Adrenal gland (tissue), 5 donors: Measurements from ENCODE around the gene BMPR2.

ENCODE experiments used
- POLR2A ChIP-seq, 2 donors: fragments of 450-650 bp; IDR thresholded peaks; one replicate each; pipeline ENCODE4 v1.6.1; 2017; ENCODE audit warnings: antibody characterized with exemption in 2 of 2, mild to moderate bottlenecking in 2 of 2, moderate library complexity in 1 of 2
- TF ChIP-seq, protein P1 (sequence below), 6 experiments: fragments of 450-650 bp in 4 of 6; fragments of 200-600 bp in 2 of 6; sonication (generic) in 1 of 6; IDR thresholded peaks; 1 replicate in 5 of 6; 2 replicates in 1 of 6; pipeline versions ENCODE4 v1.5.1 to v1.8.0; 2016 to 2021; ENCODE audit warnings: antibody characterized with exemption in 6 of 6, mild to moderate bottlenecking in 2 of 6, moderate library complexity in 1 of 6
- donor health status: DM: no; HTN: no; CAD: no.

DNA sequence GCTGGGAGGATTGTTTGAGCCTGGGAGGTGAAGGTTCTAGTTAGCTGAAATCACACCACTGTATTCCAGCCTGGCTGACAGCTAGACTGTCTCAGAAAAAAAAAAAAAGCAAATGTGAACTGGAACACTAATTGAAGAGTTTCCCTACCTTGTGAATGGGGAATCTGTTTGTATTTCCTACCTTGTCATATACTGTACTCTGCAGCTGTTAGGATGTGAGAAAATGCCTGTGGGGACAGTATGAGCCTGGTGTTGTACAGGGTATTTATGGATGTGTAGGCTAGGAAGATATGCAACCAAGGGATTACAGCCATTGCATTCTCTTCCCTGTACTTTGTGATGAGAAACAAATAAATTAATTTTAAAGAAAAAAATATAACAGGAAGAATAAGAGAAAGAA, 145.3 kb downstream of the BMPR2 start:
- no peak for TF ChIP-seq POLR2A (IDR thresholded peaks at IDR 0.05)
- TF ChIP-seq, protein P1, sequence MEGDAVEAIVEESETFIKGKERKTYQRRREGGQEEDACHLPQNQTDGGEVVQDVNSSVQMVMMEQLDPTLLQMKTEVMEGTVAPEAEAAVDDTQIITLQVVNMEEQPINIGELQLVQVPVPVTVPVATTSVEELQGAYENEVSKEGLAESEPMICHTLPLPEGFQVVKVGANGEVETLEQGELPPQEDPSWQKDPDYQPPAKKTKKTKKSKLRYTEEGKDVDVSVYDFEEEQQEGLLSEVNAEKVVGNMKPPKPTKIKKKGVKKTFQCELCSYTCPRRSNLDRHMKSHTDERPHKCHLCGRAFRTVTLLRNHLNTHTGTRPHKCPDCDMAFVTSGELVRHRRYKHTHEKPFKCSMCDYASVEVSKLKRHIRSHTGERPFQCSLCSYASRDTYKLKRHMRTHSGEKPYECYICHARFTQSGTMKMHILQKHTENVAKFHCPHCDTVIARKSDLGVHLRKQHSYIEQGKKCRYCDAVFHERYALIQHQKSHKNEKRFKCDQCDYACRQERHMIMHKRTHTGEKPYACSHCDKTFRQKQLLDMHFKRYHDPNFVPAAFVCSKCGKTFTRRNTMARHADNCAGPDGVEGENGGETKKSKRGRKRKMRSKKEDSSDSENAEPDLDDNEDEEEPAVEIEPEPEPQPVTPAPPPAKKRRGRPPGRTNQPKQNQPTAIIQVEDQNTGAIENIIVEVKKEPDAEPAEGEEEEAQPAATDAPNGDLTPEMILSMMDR (IDR thresholded peaks at IDR 0.05): no peak
